ENCODE data around the gene TCERG1.

The TCERG1 gene

DNA sequence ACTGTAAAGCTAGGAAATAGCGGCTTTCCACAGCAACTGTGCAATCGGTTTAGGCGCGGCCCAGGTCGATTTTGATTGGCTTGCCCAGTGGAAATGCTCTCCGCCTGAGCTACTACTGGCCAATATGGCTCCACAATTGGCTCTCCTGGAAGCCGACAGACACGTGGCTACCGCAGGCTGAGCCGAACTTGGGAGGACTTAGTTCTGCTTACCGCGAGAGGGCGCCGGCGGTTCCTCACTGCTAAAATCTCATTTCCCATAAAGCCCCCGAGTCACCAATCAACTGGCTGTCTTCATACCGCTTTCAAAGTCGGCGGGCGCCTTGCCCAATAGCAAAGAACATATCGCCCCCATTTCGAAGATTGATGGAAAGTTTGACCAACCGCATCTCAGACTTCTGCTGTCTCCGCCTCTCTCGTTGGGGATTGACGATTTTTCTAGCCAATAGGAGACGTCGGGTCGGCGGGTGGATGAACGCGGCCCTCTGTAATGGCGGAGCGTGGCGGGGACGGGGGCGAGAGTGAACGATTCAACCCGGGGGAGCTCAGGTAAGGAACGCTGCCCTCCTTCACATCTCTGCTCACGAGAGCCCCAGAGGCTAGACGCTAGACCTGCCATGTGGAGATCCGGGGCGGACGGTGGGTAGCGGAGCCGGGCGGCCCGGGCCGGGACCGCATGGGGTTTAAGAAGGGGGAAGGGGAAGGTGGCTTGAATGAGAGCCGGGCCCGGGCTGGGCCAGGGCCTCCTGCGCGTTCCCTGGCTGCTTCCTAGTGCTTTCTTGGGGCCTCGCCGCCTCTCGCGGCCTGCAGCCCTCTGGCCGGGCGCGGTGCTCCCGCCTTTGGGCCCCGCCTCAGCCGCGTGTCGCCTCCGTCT is at the start of gene TCERG1:
Gene TCERG1 (plus strand): TSS at position 473 of the 873 bp plus-strand sequence. CDS start 17 bp downstream, at position 490.
- peak; percentile 98 for DNase-seq

DNA sequence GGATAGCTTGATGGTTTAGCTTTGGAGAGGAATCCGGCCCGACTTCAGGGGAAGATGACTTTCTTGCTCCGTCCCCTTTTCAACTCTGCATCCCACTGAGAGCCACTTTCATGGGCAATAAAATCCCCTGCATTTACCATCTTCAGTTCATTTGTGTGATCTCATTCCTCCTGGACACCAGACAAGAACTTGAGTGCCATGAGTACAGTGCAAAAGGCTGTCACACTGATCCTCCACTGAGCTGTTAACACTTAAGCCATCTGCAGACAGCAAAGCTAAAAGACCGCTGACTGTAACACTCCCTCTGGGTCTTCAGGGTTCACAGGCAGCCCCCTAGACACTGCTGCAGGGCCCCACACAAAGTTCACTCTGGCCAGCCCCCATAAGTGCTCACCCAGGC is 48.3 kb upstream of the TCERG1 start:
- DNase-seq = no peak

DNA sequence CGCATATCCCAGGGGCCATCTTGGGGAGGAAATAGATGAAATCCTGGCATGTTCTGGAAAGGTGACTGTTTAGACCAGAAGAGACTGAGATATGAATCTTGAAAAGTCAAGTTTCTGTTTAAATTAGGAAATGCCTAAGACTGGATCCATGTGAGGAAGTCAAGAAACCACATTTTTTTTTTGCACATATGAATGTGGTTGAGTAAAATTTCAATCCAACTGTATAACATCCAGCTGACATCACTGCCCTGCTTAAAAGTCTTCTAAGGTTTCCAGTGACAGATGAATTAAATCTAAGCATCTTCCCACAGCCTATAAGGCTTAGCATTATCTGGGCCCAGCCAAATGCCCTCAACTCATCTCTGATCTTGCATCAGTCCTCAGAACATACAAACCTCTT is 47.7 kb upstream of the TCERG1 start:
- DNase-seq = no peak

DNA sequence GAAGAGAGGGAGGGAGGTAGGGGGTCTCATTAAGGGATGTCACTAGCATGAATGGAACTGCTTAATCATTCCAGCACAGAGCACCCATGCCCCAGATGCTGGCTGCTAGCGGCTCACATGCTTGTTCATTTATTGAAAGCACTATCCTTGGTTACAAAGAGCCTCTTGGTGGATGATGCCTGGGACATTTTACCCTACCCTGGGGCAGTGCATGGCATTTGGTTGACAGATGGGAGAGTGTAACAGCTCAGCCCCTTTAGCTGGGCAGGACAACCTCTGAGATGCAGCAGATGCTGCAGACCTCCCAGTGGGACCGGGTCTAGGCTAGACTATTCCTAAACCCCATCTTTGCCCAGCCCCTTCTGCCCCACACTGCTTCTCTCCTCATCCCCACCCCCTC is 46.9 kb upstream of the TCERG1 start:
- DNase-seq = no peak

DNA sequence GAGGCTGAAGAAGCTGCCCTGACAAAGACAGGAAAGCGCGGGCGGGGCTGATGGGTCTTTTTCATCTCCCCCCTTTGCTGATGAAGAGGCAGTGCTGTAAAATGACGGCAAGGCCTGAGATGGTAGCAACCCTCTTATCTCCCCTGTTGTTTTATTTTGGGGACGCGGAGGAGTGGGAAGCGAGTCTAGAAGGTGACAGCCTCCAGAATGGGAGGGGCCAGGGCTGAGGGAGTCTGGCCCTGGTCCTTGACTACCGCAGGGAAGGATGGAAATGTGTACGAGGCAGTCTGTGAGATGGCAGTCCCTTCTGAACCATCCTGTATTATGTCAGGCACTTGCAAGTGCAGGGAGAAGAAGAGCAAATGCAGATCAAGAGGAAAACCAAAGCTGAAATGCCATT is 46.1 kb upstream of the TCERG1 start:
- no peak for DNase-seq

DNA sequence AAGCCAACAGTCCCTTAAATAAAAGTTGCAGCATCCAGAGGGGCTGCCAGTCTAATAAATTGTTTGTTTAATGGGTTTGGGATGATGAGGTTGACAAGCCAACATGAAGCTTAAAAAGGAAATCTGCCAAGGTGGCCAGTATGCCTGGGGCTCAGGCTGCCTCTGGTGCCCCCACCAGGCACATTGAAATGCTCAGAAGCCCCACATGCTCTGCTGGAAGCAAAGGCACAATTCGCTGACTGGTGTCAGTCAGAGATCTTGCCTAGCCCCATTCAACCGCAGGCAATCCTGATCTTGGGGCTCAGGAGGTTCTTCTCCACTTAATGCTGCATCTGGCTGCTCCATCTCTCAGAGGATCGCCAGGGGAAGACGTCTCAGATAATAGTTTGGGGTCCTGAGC is 44.2 kb upstream of the TCERG1 start:
- no peak for DNase-seq

DNA sequence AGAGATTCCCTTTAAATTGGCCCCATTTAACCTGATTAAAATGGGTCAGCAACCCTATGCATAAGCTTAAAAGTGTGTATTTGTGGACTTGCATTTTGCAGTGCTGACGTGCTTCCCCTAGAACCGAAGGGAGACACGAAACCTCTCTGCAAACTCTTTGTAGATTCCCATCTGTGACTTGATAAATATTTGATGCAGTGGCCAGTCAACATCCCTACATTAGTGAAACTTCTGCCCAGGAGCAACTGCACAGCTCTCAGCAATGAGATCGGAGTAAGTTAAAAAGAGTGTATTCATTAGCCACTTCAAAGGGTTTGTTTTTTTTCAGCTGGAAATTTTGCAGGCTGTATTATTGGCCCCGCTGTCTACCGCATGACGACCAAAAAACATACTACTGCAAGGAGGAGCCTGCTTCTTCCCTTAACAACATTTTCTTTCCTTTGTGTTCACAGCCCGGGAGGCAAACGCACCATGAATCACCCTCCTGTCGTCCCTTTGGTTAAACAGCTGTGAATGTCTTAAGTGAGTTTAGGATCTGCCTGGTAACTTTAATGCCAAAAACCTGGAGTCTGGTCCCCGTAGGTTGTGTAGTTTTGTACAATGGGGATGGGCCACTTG is 38.0 kb upstream of the TCERG1 start:
- DNase-seq = no peak

DNA sequence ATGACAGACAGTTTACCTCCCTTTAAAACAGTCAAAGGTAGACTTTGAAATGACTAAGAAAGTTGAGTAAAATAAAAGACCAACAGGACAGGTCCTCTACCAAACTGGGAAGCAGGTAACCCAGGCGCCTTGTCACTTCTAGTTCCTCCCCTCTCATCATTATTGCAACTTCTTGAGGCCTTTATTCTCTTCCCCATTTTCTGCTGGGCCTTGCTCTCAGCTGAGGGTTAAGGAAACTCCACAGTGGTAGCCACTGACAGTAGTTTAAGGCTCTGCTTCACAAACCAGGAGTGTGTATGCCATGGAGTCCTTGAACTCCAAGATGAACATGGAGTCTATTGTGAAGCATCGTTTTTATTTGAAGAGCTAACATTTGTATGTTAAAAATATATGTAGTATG is 36.9 kb upstream of the TCERG1 start:
- DNase-seq = no peak

DNA sequence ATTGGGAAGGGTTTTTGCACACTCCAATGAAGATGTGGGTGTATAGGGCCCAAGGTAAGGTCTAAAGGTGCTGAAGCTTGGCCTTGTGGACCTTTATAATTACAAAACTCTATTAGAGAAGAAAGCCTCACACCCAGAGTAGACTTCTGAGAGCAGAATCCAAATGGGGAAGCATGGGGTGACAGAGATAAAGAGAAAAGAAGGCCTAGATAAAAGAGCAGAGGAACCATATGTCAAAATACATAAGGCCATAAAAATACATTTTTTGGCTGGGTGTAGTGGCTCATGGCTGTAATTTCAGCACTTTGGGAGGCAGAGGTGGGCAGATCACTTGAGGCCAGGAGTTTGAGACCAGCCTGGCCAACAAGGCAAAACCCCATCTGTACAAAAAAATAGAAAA is 27.4 kb upstream of the TCERG1 start:
- no peak for DNase-seq

DNA sequence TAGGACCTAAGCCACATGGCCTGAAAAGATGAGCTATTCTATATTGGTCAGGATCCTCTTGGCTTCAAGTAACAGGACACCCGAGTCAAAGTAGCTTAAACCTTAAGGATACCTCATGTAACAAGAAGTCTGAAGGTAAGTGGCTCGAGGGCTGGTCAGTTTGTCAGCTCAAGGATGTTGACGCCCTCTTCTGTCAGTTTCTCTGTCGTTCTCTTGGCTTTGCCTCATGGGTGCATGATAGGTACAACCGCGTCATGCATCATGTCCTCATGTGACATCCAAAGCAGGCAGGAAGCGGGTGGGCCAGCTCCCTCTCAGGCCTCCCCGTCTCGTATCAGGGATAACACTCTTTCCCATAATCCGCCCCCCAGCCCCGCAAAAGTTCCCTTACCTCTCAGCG is 22.1 kb upstream of the TCERG1 start:
- no peak for DNase-seq

DNA sequence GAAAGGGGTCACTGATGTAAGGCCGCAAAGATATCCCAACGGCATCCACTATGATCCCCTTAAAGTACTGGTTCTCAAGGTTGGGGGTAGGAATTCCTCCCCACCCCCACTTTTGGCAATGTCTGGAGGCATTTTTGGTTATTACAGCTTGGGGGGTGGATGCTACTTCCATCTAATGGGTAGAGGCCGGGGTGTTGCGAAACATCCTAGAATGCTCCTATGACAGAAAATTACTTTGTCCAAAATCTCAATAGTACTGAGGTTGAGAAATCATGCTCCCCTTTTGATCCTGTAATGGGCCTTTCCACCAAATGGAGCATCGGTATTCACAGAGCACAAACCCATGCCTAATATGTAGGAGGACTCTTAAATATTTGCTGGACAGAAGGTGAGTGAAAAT is 20.8 kb upstream of the TCERG1 start:
- DNase-seq = no peak

DNA sequence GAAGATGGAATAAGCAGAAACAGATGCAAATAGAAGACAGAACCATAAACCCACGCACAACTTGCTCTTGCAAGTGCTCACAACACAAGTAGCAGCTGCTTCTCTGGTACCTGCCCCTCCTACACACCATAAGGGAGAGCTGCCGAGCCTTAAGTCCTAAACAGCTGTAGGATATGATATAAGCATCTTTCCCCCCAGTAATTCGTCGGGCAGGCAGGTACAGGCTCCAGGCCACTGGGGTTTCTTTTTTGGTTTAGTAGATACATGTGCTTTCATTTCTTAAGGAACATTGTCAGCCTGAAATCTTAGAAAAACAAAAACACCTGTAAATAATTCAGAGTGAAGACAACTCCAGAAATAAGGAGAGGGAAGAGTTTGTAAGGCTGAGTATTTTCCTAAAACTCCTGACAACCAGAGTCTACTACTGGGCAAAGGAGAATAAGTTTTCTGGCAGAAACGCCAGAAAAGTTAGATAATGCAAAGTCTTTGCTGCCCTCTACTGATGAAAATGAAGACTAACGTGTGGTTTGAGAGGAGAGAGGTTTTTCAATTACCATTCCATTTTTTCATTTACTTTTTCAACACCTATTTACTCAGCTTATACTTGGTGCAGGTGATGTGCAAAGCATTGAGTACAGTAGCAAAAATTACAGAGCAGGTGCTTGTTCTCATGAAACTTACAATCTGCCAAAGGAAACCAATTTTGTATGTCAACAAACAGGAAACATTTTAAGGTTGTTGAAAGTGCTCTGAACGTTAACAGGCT is 20.1 kb upstream of the TCERG1 start:
- no peak for DNase-seq

DNA sequence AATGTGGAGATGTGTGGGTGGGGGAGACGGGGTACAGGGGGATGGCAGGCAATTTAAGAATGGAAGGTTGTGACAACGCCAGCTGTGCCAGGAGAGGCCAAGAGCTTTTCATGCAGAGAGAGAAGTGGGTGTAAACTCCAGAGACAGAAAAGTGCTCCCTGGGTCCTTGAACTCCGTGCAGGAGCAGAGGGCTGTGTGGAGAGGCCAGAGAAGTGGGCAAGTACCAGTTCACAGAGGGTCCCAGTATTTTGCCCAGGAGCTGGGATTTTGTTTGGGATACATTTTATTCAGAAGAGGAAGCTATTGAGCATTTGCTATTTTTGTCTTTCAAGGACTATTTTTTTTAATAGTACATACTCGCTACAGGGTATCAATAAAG is 19.5 kb upstream of the TCERG1 start:
- DNase-seq = no peak

DNA sequence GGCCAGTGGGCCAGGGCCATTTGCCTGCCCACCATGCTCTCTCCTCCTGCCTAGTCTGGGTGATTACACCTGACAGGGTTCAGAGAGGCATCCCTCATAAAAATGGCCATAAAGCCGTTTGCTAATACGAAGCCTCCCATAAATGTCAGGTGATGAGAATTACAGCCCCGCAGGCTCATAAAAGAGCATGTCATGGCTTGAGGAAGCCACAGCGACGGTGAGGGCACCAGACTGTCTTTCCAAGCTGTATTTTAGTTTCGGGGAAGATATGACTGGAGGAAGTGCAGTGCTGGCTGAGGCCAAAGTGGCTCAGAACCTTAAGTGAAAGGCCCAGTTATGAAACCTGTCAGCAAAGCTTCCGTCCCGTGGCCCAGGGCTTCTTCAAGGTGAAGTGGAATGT is 18.5 kb upstream of the TCERG1 start:
- DNase-seq = no peak

DNA sequence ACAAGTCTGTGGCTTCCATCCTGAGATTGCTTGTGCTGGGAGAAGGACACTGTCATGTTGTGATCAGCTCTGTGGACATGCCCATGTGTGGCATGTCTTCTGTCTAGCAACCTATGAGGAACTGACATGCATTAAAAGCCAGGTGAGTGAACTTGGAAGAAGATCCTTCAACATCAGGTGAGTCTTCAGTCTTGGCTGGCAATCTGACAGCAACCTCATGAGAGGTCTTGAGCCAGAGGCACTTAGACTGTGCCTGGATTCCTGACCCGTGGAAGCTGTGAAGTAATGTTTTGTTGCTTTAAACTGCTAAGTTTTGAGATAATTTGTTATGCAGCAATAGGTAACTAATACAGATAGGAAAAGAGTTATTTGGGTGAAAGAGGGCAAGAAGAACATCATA is 6.8 kb upstream of the TCERG1 start:
- DNase-seq = no peak

DNA sequence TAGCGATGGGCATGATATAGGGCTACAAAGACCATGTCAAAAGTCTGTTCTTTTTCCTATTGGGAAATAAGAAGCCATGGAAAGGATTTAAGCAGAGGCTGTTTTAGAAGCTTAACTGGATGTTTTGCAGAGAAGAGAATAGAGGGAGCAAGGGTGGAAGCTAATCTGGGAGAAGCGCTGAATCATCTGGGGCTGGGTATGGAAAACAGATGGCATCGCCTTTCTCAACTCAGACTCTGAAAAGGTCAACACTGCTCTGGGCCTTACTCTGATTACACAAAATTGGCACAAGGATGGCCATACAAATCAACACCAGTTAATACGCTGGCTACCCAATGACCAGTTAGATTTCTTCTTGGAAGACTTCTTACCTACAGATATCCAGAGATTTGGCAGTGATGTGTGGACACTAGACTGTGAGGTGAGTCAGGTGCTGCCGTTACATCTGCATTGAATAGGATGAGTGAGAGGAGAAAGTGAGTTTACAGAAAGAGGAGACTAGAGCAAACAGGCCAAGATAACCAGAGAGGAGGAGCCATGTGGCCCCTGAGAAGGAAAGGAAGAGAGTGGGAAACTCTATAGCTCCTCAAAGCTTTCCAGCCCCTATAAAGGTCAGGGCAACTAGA is 6.2 kb upstream of the TCERG1 start:
- no peak for DNase-seq

DNA sequence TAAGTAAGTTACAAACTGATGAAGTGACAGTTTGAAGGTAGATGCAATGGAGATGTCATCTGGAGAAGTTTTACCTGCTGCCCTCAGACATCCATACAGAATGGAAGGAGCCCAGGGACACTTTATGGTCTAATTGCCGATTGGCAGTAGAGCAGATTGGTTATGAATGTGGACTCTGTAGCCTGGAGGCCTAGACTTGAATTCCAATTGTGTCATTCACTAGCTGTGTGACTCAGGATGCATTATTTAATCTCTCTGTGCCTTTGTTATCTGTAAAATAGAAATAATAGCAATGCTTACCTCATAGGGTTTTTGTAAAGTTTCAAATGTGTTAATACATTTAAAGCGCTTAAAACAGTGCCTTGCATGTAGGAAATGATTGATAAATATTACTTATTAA is 5.2 kb upstream of the TCERG1 start:
- no peak for DNase-seq

DNA sequence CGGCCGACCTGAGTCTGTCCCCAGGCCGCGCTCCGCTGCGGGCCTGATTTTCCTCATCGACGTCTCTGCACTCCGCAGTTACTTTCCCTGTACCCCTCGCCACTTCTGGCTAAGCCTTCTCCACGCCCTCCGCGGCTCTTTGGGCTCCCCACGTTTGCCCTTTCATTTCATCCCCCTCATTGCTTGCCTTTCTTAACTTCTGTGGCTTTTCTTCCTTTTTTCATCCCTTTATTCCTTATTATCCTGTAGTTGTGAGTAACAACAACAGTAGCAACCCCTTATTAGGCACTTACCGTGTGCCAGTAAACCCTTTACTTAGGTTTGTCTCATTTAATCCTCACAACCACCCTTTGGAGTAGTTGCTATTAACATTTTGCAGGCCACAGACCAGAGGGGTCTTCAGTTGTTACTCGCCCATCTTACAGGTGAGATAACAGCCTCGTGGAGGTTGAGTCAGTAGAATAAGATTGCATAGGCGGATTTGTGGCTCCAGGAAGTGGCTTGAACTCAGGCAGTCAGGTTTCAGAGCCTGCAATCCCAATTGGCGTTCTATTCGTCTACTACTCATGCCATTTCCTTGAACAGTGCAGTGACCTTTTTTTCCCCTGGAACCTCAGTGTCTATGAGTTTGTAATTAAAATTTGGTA is 724 bp downstream of the TCERG1 start:
- DNase-seq = peak; percentile 12

DNA sequence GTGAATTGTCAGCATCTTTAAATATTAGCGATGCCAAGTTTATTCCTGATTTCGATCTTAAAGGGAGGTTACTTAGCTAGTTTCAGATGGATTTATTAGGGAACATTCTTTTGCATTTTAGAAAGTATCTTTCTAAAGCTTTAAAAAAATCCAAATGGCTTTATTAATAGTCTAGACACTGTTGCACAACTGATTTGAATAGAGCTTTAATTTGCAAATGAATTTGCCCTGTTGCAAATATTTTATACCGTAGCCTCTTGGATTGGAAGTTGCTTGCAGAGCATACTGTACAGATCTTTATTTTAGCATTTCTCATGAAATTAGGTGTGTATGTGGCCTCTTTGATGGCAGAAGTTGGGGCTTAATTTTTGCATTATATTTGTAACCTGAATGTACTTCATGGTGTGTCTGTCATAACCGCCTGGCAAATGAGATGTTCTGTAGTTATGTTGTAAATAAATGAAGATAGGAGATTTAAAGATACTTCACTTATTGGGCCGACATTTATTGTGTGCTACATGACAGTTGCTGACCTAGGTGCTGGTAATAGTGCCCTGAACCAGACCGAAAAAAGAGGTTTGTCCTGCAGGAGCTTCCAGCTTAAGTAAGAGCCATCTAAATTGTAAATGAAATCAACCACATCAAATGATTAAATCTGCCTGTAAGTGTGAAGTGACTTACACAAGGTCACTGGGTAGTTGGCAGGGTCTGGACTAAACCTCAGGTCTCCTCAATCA is 1.8 kb downstream of the TCERG1 start:
- no peak for DNase-seq

DNA sequence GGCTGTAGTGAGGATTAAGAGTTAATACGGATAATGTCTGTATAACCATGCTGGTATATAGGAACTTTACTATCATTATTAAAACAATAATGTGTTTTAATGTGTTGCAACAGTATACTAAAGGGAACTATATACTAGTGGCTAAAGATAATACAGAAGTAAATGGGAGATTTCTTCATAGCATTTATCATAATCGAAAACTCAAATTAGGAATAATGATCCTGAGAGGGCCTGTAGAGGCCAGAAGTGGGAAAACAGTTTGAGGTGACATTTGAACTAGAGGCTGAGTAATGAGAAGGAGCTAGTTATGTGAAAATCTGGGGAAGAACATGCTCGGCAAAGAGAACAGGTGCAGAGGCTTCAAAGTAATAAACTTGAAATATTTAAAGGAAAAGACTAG is 2.9 kb downstream of the TCERG1 start:
- no peak for DNase-seq

DNA sequence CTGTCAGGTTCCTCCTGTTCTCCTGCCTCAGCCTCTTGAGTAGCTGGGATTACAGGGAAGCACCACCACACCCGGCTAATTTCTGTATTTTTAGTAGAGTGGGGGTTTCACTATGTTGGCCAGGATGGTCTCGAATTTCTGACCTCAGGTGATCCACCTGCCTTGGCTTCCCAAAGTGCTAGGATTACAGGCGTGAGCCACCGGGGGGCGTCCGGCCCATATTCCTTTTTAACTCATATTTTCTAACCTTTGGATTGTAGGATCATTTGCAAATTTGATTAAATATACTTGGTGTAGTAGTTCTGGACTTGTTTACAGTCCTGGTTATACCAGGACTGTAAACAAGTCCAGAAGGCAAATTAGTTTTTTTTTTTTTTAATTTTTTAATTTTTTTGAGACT is 4.3 kb downstream of the TCERG1 start:
- DNase-seq = no peak

DNA sequence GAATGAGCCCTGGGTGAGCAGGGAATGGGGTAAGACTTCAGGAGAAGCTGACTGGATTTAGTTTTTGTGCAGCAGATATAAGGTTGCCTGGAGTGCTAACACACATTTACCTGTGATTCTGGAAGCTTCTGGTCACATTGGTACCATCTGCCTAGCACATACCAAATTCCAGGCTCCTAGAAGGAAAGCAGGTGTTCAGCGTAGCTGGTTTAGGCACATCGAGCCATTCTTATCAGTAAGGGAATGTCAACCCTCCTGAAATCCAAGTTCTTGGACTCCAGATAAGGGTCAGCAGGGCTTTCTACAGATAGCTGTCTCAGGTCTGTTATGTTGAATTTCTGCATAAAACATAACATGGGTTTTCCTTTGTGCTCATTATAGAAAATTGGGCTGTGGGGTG is 10.3 kb downstream of the TCERG1 start:
- no peak for DNase-seq
